ENCODE data around the gene QSOX2.

QSOX2 gene

DNA sequence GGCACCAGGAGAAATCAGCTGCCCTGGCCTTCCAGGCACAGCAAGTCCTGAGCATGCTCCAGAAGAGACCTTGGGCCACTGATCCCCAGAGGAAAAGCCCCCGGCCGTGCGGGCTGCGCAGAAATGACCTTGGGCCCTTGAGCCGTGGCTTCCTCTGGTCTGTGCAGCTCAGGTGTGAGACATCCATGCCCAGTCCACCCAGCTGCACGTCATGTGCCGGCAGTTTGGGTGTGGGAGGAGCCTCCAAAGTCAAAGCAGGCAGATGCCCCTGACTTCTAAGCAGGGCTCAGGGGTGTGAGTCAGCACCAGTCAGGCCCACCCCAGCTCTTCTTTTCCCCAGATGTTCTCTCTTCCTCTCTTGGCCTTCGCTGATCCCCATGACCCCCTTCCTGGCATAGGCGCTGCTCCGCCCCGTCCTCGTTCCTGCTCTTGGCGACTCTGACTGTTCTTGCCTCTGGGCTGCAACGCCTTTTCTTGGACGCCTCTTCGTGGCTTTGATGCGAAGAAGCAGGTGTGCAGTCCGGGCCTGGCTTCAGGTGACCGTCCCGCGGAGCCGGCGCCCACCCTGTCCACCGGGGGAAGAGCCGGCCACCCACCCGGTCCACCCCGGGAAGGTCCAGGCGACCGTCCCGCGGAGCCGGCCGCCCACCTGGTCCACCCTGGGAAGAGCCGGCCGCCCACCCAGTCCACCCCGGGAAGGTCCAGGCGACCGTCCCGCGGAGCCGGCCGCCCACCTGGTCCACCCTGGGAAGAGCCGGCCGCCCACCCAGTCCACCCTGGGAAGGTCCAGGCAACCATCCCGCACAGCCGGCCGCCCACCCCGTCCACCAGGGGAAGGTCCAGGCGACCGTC lies 5.9 kb upstream of the QSOX2 start:
- no peak for DNase-seq (ENCODE audit: low spot score)

- DNase-seq (ENCODE audit: low spot score), result no peak
Observed at GRCh38 chr9:136250676-136251075, 5.1 kb upstream of the QSOX2 start.

DNA sequence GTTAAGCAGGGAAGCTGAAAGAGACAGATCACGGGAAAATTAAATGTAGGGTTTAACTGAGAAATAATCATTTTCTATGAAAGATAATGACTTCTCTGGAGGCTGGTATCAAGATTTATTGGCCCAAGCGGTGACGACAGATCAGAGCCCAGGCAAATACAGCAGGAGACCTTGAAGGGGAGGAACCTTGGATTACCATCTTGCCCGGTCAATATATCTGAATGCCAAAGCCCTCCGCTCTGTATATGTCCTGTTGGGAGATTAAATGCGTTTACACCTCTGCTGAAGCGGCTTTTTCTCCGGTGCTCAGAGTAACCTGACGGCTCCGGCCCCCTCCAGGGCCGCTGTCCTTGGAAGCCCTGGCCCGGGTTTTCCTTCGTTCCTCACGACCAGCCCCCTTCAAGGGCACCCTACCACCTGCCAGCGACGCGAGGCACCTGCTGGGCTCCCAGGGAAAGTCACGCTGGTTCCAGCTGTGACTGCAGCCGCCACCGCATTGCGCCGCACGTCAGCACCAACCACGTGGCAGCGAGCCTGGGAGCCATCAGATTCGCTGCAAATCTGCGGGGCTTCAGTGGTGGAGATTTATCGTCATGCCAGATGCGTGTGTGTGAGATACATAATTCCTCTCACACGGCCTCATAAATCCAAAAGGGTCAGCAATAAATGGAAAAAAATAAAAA lies 4.4 kb upstream of the QSOX2 start:
- no peak for DNase-seq (ENCODE audit: low spot score)

DNA sequence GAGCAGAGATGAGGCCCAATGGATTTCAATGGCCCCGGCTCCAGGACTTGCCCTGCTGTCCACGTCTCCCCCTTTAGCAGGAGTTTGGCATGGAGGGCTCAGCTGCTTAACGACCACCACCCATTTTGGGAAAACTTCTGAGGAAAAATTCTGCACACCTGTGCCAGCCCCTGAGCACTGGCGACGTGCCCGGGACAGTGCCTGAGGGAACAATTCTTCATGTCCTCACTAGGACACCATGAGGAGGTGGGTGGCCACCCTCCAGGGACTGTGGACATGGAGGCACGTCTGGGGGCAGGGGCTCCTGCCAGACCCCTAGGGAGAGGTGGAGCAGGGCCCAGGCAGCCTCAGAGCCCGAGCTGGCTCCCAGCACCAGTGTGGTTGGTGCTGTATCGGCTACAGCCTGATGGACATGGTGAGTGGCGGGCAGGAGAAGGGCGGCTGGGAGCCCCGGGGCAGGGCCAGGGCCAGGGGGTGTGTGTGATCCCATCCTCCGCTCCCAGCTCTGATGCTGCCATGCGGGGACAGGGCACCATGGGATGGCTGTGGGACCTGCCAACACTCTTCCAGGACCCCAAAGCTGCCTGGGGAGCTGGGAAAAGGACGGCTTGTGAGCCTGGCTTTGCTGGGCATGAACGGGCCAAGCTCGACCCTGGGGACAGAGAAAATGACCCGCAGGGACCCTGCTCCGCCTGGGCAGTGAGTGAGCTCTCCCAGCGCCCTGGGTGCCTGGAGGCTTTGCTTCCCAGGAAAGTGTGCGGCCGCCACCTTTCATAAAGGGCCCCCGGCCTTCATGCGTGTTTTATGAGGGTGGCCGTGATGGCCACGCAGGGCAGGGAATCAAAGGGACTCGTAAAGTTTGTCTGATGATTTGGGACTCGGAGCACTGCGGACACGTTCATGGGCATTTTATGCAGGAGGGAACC lies 3.6 kb upstream of the QSOX2 start:
- no peak for DNase-seq (ENCODE audit: low spot score)

GRCh38 chr9:136247947-136248637 lies 2.5 kb upstream of the QSOX2 start:
- no peak for DNase-seq (ENCODE audit: low spot score)

DNA sequence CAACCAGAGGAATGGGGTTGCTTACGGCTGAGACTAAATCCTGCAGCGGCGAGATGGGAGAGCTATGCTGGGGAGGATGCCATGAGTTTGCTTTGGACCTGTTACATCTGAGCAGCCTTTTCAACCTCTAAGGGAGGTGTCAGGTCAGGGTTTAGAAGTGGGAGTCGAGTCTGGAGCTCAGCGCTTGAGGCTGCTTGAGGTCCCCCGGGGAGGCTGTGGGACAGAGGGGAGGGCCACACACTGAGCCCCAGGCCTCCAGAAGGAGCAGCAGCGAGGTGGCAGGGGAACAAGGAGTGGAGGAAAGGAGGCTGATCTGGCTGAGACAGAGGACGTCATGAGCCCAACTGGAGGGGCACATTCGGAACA lies 1.9 kb upstream of the QSOX2 start:
- no peak for DNase-seq (ENCODE audit: low spot score)

DNA sequence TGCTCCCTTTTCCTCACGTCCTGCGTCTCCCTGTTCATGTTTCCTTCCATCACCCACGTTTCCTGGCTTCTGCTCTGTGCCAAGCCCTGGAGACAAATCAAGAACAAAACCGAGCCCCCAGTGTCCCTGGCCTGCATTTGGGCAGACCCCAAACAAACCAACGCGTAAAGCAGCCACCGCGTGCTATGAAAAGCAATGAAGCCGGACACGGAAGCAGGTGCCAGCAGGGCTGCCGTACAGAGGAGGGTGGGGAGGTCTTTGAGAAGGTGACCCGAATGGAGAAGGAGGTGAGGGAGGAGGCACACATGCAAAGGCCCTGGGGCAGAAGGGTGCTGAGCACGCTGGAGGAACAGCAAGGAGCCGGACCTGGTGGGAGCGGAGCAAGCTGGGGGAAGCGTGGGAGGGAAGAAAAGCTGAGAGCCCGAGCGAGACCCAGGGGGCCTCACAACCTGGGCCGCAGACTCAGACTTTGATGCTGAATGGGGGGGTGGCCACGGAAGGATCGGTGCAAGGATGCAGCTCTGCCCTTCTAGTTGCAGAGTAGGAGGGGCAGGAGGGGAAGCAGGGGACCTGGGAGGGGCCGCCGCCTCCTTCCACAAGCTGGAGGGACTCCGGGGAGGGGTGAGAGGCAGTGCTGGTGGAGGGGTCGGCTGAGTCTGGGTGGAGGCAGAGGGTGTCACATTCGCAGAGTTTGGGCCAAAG lies 1.4 kb upstream of the QSOX2 start:
- no peak for DNase-seq (ENCODE audit: low spot score)

GRCh38 chr9:136244969-136245218 lies 718 bp downstream of the QSOX2 start:
- DNase-seq (ENCODE audit: low spot score), result no peak

DNA sequence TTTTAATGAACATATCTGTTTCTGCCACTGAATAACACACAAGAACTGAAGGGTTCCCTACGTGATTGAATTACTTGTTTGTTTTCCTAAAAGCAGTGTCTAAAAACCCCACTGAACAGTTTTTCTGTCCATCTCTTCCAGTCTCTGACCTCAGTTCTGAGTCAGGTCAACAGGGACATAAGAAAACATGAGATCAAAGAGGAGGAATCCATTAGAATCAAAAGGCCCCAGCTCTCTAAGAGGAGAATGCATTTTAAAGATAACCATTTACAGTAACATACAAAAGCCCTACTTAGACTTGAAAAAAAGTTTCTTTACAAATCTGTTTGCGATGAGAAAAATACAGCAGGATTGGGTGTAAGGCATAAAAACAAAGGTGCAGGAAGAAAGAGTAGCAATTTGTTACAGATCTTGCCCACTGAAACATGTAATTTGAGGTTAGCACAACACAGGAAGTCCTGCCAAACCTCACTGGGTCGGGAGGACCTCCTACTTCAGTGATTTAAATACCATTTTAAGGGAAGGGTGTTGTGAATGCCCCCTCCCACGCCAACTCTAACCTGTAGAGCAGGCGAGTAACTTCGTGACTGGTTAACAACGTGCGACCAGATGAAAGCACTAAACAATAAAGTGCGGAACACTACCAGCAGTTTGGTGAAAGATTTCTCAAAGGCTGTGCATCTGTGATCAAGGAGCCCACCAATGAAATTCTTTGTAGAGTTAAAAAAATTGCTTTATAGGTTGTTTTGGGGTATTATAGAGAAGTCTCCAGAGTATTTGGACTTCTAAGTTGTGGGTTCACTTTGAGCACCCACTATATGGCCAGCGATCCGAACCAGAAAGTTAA lies 1.3 kb downstream of the QSOX2 start:
- peak; percentile 13 for DNase-seq (ENCODE audit: low spot score)

GRCh38 chr9:136243631-136244030 lies 2.0 kb downstream of the QSOX2 start:
- DNase-seq (ENCODE audit: low spot score), result no peak

DNA sequence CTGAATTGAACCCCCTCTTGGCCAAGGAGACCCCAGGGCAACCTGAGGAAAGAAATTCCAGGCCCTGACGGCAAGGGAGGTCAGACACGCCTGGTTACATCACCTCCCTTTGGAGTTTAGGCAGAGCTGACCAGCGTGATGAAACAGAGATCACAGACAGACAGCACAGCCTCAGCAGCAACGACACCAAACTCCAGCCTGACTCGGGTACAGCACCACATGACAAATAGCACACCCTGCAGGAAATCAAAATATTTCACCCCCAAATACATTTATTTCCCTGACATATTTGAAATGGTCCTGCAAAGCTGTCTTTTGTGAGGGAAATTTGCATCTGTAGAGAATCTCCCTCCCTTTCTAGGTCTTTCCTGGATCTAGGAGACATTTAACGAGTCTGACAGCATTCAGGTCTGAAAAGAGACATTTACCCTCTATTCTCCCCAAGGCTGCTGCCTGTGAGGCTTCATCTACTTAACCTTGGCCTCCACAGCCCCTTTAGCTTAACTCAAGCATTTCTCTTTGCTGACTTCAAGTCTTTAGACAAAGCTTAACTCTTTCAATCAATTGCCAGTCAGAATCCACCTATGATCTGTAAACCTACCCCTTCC lies 2.6 kb downstream of the QSOX2 start:
- no peak for DNase-seq (ENCODE audit: low spot score)

DNA sequence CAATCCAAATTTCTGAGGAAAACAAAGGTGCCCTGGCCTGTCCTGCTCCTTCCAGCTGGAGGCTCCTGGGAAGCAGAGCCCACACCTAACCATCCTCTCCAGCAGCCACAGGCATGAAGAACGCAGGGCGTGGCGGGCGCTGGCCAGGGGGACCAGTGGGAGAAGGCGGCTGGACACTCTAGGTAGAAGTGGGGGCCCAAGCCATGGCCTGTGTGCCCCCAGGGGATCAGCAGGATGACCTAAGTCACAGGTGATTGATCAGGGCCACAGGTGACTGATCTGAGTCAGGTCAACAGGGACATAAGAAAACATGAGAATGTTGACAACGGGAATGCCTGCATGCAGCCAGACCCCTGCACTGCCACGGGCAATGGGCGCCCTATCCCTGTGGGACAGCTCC lies 3.4 kb downstream of the QSOX2 start:
- no peak for DNase-seq (ENCODE audit: low spot score)

DNA sequence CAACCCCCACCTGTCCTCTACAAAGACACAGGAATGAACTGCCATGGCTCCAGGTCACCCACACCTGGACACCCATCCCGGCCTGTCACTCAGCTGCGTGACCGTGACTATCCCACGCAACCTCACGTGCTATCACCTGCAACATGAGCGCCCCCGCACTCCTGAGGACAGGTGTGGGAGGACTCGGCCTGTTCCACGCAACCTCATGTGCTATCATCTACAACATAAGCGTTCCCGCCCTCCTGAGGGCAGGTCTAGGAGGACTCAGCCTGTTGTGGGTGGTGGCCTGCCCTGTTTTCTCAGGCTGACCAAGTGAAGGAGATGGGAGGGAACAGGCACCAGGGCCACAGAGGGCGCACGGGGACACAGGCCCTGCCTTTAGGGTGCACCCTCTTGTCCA lies 4.1 kb downstream of the QSOX2 start:
- no peak for DNase-seq (ENCODE audit: low spot score)

DNA sequence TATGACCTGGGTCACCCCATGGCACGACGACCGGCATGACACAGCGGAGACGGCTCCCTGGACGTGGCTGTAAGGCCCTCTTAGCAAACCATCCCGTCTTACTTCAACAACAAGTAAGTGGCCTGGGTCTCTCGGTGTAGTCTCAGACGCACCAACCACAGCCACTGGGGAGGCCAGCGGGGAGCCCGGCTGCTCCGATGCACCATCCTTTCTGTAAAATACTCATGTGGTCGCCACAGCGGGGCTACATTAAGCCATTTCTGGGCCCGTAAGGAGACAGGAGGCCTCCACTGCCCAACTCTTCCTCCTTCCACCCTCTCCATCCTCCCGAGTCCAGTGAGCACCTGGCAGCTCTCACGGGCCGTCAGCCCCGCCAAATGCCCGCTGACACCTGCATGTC lies 4.7 kb downstream of the QSOX2 start:
- DNase-seq (ENCODE audit: low spot score), result no peak

DNA sequence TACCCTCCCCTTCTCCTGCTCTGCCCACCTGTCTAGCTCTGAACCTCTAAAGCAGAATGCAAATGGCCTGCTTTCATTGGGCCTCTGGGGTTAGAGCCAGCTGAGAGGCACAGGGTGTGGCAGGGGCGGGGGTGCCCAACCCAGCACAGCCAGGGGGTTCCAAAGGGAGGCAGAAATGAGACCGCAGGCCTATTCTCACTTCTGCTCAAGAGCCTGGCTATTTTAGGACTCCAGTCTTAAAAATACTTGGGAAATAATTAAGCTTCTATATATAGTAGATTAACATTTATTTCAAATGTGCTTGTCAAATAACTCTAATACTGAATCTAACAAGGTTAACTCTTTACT lies 5.7 kb downstream of the QSOX2 start:
- DNase-seq (ENCODE audit: low spot score), result no peak

GRCh38 chr9:136239135-136239982 lies 6.3 kb downstream of the QSOX2 start:
- no peak for DNase-seq (ENCODE audit: low spot score)

DNA sequence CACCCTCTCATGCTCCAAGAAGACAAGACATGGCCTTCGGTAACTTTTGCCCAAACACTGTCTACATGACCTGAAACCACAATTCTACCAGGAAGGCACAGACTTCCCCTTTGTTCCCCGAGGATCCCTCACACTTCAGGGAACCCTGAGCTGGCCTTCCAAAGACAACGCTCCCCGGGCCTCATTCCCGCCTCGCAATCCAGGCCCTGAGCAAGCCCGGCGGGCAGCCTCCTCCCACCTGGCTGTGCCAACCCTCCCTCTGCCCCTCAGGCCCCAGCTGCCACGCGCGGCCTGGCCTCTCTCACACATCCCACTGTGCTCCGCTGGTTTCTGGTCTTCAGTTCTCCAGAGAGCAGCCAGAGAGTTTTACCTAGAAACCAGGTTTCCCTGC lies 7.3 kb downstream of the QSOX2 start:
- DNase-seq (ENCODE audit: low spot score), result no peak

- no peak for DNase-seq (ENCODE audit: low spot score)
Observed at GRCh38 chr9:136237486-136238341, 7.9 kb downstream of the QSOX2 start.
